GM12865 (cell line): ENCODE results near the gene NXN.
"Not testable (repeated sequence)": the region's sequence is repeated elsewhere in the genome, so short reads cannot be mapped to it uniquely, and the experiment has no call there.

Experiments
- DNase-seq: peaks from one replicate; pipeline ENCODE4 v3.0.0; 2010; ENCODE audit warnings: low read depth
- H3K4me3 ChIP-seq: 2 replicates; pipeline ENCODE4 v1.5.1; 2011; ENCODE audit warnings: mild to moderate bottlenecking, low read depth, low read length, control low read depth
- CTCF ChIP-seq: IDR thresholded peaks from 2 replicates; pipeline ENCODE4 v1.5.1; 2011; ENCODE audit warnings: low read length, control low read depth, low read depth, inconsistent platforms; ENCODE audit not compliant: insufficient read depth; ENCODE audit errors: missing control alignments

NXN gene

GRCh38 chr17:859061-859823 is 120.3 kb downstream of the NXN start:
- H3K4me3 ChIP-seq: no peak overlapping the region
- no peak for DNase-seq
- TF ChIP-seq CTCF: no peak

GRCh38 chr17:856149-856548 is 123.4 kb downstream of the NXN start:
- DNase-seq: no peak
- no peak overlapping the region for H3K4me3 ChIP-seq
- TF ChIP-seq CTCF: no peak

- DNase-seq: no peak
- TF ChIP-seq CTCF: no peak
- no peak overlapping the region for H3K4me3 ChIP-seq
Observed at GRCh38 chr17:855569-855968, 124.0 kb downstream of the NXN start.

GRCh38 chr17:852850-853249 is 126.7 kb downstream of the NXN start:
- H3K4me3 ChIP-seq, DNase-seq: not testable (repeated sequence)

- TF ChIP-seq CTCF: no peak
Observed at GRCh38 chr17:852349-852748, 127.2 kb downstream of the NXN start.

GRCh38 chr17:851924-852323 is 127.7 kb downstream of the NXN start:
- H3K4me3 ChIP-seq: no peak overlapping the region
- no peak for TF ChIP-seq CTCF
- no peak for DNase-seq

More at GRCh38 chr17:852349-852748, 127.2 kb downstream of the NXN start:
- H3K4me3 ChIP-seq: no peak overlapping the region
- DNase-seq: no peak

GRCh38 chr17:850851-851763 is 128.5 kb downstream of the NXN start:
- no peak for DNase-seq
- TF ChIP-seq CTCF: no peak
- H3K4me3 ChIP-seq: no peak overlapping the region
